ENCODE measurements around the gene ISLR. TPM values are rescaled to one million over a fixed set of nuclear protein-coding genes. Genes with fewer than 3 reads are reported as not detected.

ISLR gene
- total RNA-seq, 1 experiment from 2014 or later: 0.12 TPM

DNA sequence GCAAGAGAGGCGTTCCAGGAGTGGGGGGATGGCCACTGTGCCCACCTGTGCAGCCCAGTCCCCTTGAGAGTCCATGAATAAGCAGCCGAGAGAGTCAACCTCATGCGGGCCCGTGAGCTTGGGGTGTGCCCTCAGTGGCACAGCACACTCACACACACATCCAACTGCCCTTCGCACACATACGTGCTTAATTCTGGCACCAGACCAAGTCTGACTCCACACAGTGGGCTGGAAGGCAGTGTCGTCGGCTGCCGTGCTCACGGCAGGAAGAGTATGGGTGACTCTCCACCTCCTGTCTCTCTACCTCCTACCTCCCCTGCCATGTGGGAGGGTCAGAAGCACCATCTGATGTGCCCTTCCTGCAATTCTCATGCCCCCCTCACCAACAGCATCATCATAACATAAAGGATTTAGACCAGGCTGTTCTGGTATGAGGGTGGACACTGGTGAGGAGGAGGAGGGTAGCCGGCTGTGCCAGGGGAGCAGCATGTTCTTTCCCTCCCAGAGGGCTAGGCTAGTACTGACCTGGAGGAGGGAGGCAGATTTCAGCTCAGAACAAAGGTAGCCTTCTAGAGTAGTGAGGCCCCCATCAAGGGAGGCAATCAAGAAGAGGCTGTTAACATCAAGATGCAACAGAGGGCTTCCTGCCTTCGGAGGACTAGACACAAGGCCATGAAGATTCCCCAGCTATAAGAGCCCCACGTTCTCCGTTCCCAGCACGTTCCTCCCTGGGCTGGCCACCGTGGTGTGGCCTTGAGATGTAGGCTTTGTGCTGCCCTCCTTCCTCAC lies 34.3 kb downstream of the ISLR start (continued):
- TF ChIP-seq, protein P1, sequence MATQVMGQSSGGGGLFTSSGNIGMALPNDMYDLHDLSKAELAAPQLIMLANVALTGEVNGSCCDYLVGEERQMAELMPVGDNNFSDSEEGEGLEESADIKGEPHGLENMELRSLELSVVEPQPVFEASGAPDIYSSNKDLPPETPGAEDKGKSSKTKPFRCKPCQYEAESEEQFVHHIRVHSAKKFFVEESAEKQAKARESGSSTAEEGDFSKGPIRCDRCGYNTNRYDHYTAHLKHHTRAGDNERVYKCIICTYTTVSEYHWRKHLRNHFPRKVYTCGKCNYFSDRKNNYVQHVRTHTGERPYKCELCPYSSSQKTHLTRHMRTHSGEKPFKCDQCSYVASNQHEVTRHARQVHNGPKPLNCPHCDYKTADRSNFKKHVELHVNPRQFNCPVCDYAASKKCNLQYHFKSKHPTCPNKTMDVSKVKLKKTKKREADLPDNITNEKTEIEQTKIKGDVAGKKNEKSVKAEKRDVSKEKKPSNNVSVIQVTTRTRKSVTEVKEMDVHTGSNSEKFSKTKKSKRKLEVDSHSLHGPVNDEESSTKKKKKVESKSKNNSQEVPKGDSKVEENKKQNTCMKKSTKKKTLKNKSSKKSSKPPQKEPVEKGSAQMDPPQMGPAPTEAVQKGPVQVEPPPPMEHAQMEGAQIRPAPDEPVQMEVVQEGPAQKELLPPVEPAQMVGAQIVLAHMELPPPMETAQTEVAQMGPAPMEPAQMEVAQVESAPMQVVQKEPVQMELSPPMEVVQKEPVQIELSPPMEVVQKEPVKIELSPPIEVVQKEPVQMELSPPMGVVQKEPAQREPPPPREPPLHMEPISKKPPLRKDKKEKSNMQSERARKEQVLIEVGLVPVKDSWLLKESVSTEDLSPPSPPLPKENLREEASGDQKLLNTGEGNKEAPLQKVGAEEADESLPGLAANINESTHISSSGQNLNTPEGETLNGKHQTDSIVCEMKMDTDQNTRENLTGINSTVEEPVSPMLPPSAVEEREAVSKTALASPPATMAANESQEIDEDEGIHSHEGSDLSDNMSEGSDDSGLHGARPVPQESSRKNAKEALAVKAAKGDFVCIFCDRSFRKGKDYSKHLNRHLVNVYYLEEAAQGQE (IDR thresholded peaks at IDR 0.05; ENCODE audit: low read depth): no peak
- no peak for TF ChIP-seq POLR2AphosphoS5 (IDR thresholded peaks at IDR 0.05; ENCODE audit: low read depth, low read length)
- no peak for TF ChIP-seq ZNF274 (IDR thresholded peaks at IDR 0.05; ENCODE audit: low read depth, low read length)

DNA sequence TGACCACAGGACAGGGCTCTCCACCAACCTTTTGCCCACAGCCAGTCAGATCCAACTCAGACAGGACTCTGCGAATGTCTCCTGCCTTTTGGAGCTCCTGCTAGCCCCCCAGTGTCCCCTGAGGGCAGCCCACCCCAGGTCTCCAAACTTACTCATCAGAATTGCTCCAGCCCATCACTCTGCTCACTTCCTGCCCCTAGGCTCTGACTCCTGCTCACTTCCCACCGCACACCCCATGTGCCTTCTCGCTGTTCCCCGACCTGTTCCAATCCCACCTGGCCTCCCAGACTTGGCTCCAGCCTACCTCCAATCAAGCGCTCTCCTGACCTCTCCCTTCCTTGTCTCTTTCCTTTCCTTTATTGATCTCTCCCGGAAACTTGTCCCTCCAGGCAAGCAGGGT lies 35.0 kb downstream of the ISLR start:
- CTCF ChIA-PET: no interaction called here
- H2AFZ ChIP-seq (ENCODE audit: low read depth, low read length, poor library complexity, severe bottlenecking): no peak overlapping the region
- ATAC-seq: no peak

More for the DNA sequence above, 35.0 kb downstream of the ISLR start:
- ChIA-PET POLR2A (no interaction called here), RAD21 (ENCODE audit: low non-redundant PET in 1 of 2, low total read pairs in 2 of 2, uncharacterized antibody in 2 of 2, unreplicated experiment in 2 of 2) (no interaction called here)
- intact Hi-C loops (cut with micrococcal nuclease): no loop called here
- Histone ChIP-seq H3K4me2 (ENCODE audit: low read length) (no peak overlapping the region), H3K27ac (ENCODE audit: low read depth, low read length) (no peak overlapping the region), H3K9me3 (ENCODE audit: control insufficient read depth in 1 of 2, insufficient read depth in 1 of 2, low read depth in 1 of 2, low read length in 2 of 2) (no peaks in the 10 kb centered on the region), H4K20me1 (ENCODE audit: insufficient read depth) (no peaks in the 10 kb centered on the region), H3K4me3 (replicated peaks in 1 of 2; ENCODE audit: low read depth in 1 of 2, low read length in 2 of 2) (no peak overlapping the region), H3K9me2 (ENCODE audit: insufficient read depth) (no peaks in the 10 kb centered on the region), H3K9ac (ENCODE audit: low read length) (no peak overlapping the region), H3K4me1 (ENCODE audit: control insufficient read depth in 1 of 2, insufficient read depth in 2 of 2, low read length in 2 of 2) (peaks cover 6 to 15% of the 10 kb centered on the region in 2 experiments; a peak in 3 of 4 replicates), H3K27me3 (ENCODE audit: insufficient read depth, low read length) (peaks cover 12% of the 10 kb centered on the region; the same call in 1 of the 2 replicates), H3K36me3 (ENCODE audit: control insufficient read depth in 1 of 2, insufficient read depth in 2 of 2, low read length in 2 of 2) (no peaks in the 10 kb centered on the region), H3K79me2 (ENCODE audit: insufficient read depth, low read length) (no peaks in the 10 kb centered on the region)
- DNase-seq (ENCODE audit: low read depth, low spot score): no peak
- BruUV-seq (replicated peaks): no TSS peak
- TF ChIP-seq ZFX (IDR thresholded peaks at IDR 0.05) (no peak), ELF1 (IDR thresholded peaks at IDR 0.05; ENCODE audit: borderline replicate concordance, low read depth) (no peak), TCF7L2 (IDR thresholded peaks at IDR 0.05; ENCODE audit: borderline replicate concordance, extremely low read depth, insufficient read depth, insufficient read length) (no peak), JUND (IDR thresholded peaks at IDR 0.05) (no peak), RAD21 (IDR thresholded peaks at IDR 0.05; ENCODE audit: low read depth) (no peak)

Data from HCT116 (cell line).